NB4 (cell line): ENCODE measurements around the gene SYTL2.

Source experiments
- TF ChIP-seq, protein P1 (sequence below): IDR thresholded peaks from one replicate; pipeline ENCODE4 v1.5.1; 2012; ENCODE audit warnings: low read depth, low read length
- TF ChIP-seq, protein P2 (sequence below): IDR thresholded peaks from 2 replicates; pipeline ENCODE4 v1.6.1; 2011; ENCODE audit warnings: low read depth, low read length

- TF ChIP-seq, protein P1, sequence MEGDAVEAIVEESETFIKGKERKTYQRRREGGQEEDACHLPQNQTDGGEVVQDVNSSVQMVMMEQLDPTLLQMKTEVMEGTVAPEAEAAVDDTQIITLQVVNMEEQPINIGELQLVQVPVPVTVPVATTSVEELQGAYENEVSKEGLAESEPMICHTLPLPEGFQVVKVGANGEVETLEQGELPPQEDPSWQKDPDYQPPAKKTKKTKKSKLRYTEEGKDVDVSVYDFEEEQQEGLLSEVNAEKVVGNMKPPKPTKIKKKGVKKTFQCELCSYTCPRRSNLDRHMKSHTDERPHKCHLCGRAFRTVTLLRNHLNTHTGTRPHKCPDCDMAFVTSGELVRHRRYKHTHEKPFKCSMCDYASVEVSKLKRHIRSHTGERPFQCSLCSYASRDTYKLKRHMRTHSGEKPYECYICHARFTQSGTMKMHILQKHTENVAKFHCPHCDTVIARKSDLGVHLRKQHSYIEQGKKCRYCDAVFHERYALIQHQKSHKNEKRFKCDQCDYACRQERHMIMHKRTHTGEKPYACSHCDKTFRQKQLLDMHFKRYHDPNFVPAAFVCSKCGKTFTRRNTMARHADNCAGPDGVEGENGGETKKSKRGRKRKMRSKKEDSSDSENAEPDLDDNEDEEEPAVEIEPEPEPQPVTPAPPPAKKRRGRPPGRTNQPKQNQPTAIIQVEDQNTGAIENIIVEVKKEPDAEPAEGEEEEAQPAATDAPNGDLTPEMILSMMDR, result no peak
- TF ChIP-seq, protein P2, sequence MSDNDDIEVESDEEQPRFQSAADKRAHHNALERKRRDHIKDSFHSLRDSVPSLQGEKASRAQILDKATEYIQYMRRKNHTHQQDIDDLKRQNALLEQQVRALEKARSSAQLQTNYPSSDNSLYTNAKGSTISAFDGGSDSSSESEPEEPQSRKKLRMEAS, result no peak
Observed at GRCh38 chr11:85751724-85752123, 59.2 kb downstream of the SYTL2 start.
